ENCODE measurements around the gene ERAS. TPM values are rescaled to one million over a fixed set of nuclear protein-coding genes. Genes with fewer than 3 reads are reported as not detected.

The ERAS gene
- polyA plus RNA-seq, 2 of the 4 experiments (the other 2 are of a cell fraction): 0.06 TPM; not detected in 1

GRCh38 chrX:48794911-48795515, 31.3 kb upstream of the ERAS start:
- no peak for FAIRE-seq
- ATAC-seq: peak; percentile 67 to 75; a peak in 5 of 6 replicates

GRCh38 chrX:48798318-48798717, 28.0 kb upstream of the ERAS start:
- CTCF ChIA-PET: interaction anchor here (0.6 to 1.1 kb wide), 3 partner anchors 19 to 189 kb away, joined by 3 to 6 read pairs (median 3); no protein-coding TSS in a partner anchor

More at GRCh38 chrX:48794911-48795515, 31.3 kb upstream of the ERAS start:
- Histone ChIP-seq H3K4me3 (no peak overlapping the region), H3K9me3 (no peaks in the 10 kb centered on the region), H3K27ac (peak overlapping the region; percentile 40 to 77; a peak in 3 of 6 replicates), H3K4me1 (peaks cover 12% of the 10 kb centered on the region), H3K4me2 (peak overlapping the region; percentile 51)
- ChIA-PET CTCF (interaction anchor here (1.0 kb wide), 1 partner anchor 147 kb away, joined by 4 read pairs; no protein-coding TSS in a partner anchor), POLR2A (no interaction called here)
- 55% methylated on average over 8 of the region's 8 CpGs for WGBS (ENCODE audit: missing lambda C conversion rate)
- 0 out of 2 replicates have a peak, but pooled peaks have one; percentile 36 for TF ChIP-seq MAX (IDR thresholded peaks at IDR 0.05)
- TF ChIP-seq POLR2AphosphoS2 (conservative IDR thresholded peaks at IDR 0.05; ENCODE audit: low read length): no peak
- DNase-seq (ENCODE audit: low read depth in 1 of 2, low spot score in 1 of 2): peak; percentile 15 to 38

GRCh38 chrX:48800574-48801279, 25.6 kb upstream of the ERAS start:
- H3K4me1 ChIP-seq: peaks cover 11% of the 10 kb centered on the region
- ATAC-seq (no peak), DNase-seq (ENCODE audit: low read depth in 1 of 2, low spot score in 1 of 2) (no peak), FAIRE-seq (no peak)
- H3K27ac ChIP-seq: peak overlapping the region; percentile 96 to 97
- 52% methylated on average over 17 of the region's 17 CpGs for WGBS (ENCODE audit: missing lambda C conversion rate)
- POLR2A ChIA-PET: interaction anchor here (1.1 to 1.6 kb wide), 5 partner anchors 63 to 468 kb away, joined by 4 to 23 read pairs (median 6); partner anchors contain the start of genes OTUD5, RBM3 and SLC35A2
- CTCF ChIA-PET: interaction anchor here (1.3 to 1.6 kb wide), 3 partner anchors 39 to 169 kb away, joined by 3 to 4 read pairs (median 4); partner anchors contain the start of gene GLOD5
- no peaks in the 10 kb centered on the region for H3K9me3 ChIP-seq
- peak overlapping the region; percentile 64 for H3K4me3 ChIP-seq
- H3K4me2 ChIP-seq: peak overlapping the region; percentile 97
- peak; percentile 27; the same call in 1 of the 2 replicates for TF ChIP-seq PHF8 (IDR thresholded peaks at IDR 0.05; ENCODE audit: borderline replicate concordance, low read depth)
- TF ChIP-seq RNF2 (IDR thresholded peaks at IDR 0.05; ENCODE audit: borderline replicate concordance, low read depth): no peak

More at GRCh38 chrX:48798318-48798717, 28.0 kb upstream of the ERAS start:
- no peak overlapping the region for H3K4me2 ChIP-seq
- H3K27ac ChIP-seq: no peak overlapping the region
- WGBS (ENCODE audit: missing lambda C conversion rate): 69% methylated on average over 2 of the region's 2 CpGs
- POLR2A ChIA-PET: no interaction called here
- ATAC-seq: no peak
- no peak for DNase-seq (ENCODE audit: low read depth in 1 of 2, low spot score in 1 of 2)
- no peak for FAIRE-seq
- no peak for TF ChIP-seq KDM1A (IDR thresholded peaks at IDR 0.05; ENCODE audit: low read depth)
- TF ChIP-seq ATOH8 (CRISPR knock-in tag; IDR thresholded peaks at IDR 0.05; ENCODE audit: low read depth): no peak
- TF ChIP-seq GATA3 (IDR thresholded peaks at IDR 0.05; ENCODE audit: borderline replicate concordance): no peak
- TF ChIP-seq PBX3 (IDR thresholded peaks at IDR 0.05): no peak
- no peak for TF ChIP-seq ZFP36 (IDR thresholded peaks at IDR 0.05; ENCODE audit: borderline replicate concordance, partially characterized antibody)
- TF ChIP-seq SMC3 (IDR thresholded peaks at IDR 0.05): no peak
- no peak for TF ChIP-seq RCOR1 (IDR thresholded peaks at IDR 0.05; ENCODE audit: low read depth, low read length)
- no peak for TF ChIP-seq RAD21 (conservative IDR thresholded peaks at IDR 0.05 in 1 of 2, IDR thresholded peaks at IDR 0.05 in 1 of 2)
- no peak for TF ChIP-seq POLR2A (IDR thresholded peaks at IDR 0.05; ENCODE audit: low read length)
- no peak for TF ChIP-seq EHF (CRISPR knock-in tag; IDR thresholded peaks at IDR 0.05)
- TF ChIP-seq CEBPB (IDR thresholded peaks at IDR 0.05): no peak
- no peak for TF ChIP-seq FOSL2 (IDR thresholded peaks at IDR 0.05)
- TF ChIP-seq FOSL2 (CRISPR knock-in tag; IDR thresholded peaks at IDR 0.05): no peak
- no peak for TF ChIP-seq ZC3H11A (IDR thresholded peaks at IDR 0.05)
- no peak for TF ChIP-seq NPAS2 (CRISPR knock-in tag; IDR thresholded peaks at IDR 0.05; ENCODE audit: borderline replicate concordance)
- no peak for TF ChIP-seq SREBF2 (IDR thresholded peaks at IDR 0.05)
- no peak for TF ChIP-seq HOXB13 (CRISPR knock-in tag; IDR thresholded peaks at IDR 0.05; ENCODE audit: low read depth)
- no peak for TF ChIP-seq MYC (IDR thresholded peaks at IDR 0.05; ENCODE audit: borderline replicate concordance, low read length)
- TF ChIP-seq NR3C1 (IDR thresholded peaks at IDR 0.05): no peak
- H3K4me1 ChIP-seq: peaks cover 22% of the 10 kb centered on the region
- no peaks in the 10 kb centered on the region for H3K9me3 ChIP-seq
- H3K4me3 ChIP-seq: no peak overlapping the region
